Measurements from ENCODE around the gene KRTAP12-1. TPM values are rescaled to one million over a fixed set of nuclear protein-coding genes. Genes with fewer than 3 reads are reported as not detected.

Gene KRTAP12-1
- total and polyA plus RNA-seq, 9 of the 15 experiments (the other 6 are each of a cell fraction or from before 2014, with no cell fraction given): not detected

DNA sequence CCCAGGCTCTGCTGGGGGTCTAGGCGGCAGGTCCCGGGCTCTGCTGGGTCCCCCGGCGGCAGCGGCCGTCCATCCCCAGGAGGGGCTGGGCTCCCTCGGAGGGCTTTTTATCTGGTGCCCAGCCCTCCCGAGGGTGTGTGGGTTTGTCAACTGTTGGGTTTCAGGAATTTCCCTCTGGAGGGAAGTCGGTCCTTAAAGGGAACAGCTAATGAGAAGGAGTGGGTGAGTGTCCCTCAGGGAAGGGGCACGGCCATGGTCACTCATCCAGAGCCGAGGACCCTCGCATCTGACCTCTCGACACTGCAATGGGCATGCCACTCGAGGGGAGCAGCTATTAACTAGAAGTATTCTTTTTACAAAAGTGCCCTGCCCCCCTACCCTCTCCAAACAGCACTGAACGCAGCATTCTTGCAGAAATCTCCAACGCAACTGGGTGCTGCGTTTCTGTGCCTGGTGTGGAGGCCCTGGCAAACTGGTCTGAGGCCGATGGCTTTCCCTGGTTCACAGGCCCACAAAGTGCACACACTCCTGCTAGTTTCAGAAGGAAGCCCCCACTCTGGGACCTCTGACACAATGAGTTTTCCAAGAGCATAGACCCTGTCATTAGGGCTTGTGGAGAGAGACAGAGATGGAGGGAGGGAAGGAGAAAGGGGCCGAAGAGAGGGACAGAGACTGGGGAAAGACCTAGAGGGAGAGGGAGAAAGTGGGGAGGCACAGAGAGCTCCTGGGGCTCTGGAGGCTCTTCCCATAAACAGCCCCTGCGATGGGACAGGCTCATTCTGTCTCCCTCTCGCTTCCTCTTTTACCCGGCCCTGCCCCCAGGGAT lies 30.5 kb upstream of the KRTAP12-1 start (continued):
- no peak for TF ChIP-seq PYGO2 (tag; IDR thresholded peaks at IDR 0.05)
- TF ChIP-seq HNRNPLL (IDR thresholded peaks at IDR 0.05; ENCODE audit: low read depth, low read length, poor library complexity, severe bottlenecking): no peak
- TF ChIP-seq ZC3H11A (IDR thresholded peaks at IDR 0.05; ENCODE audit: low read depth, low read length): no peak
- no peak for TF ChIP-seq ATF7 (IDR thresholded peaks at IDR 0.05)
- no peak for TF ChIP-seq NRF1 (conservative IDR thresholded peaks at IDR 0.05 in 1 of 2, IDR thresholded peaks at IDR 0.05 in 1 of 2)

DNA sequence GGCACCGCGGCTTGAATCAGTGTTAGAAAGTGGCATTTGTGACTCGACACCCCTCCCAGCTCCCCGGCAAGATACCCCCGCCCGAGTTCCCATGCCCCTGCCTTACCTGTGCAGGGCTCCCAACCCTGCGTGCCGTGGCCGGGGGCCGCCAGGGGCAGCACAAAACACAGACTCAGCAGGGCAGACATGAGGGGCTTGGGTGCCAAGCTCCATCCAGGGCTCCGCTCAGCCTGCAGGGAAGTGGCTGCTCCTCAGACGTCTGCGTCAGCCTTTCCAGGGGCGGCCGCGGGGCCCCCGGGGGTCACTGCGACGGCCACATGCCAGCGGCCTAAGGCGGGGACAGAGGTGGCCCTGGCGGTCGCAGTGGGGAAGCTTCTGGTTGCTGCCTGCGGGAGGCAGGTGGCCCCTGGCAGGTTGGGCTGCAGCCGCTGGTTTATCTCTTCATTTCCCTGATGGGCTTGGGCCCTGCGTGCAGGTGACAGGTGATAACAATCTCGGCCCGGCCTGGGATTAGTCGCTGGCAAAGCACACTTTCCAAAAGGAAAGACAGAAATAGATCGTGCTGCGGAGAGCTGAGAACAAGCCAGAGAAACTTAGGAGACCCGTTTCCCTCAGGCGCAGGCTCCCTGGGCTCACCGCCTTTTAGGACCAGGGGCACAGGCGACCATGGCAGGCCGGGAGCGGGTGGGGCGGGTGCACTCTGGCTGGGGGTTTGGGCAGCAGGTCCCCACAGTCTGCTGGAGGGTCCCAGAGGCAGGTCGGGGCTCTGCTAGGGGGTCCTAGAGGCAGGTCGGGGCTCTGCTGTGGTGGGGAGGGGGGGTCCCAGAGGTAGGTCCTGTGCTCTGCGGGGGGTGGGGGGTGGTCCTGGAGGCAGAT lies 29.6 kb upstream of the KRTAP12-1 start, which contains the start of gene TSPEAR:
Gene TSPEAR, minus strand, starts transcription at position 246 of the 876 bp plus-strand sequence. Its CDS starts 58 bp downstream, at position 188.
- Histone ChIP-seq H3K9me3 (replicated peaks; ENCODE audit: control insufficient read depth, insufficient read depth, low read depth, low read length) (no peaks in the 10 kb centered on the region), H2AFZ (ENCODE audit: low read depth, low read length) (no peak within 1 kb of the TSS), H4K20me1 (replicated peaks; ENCODE audit: control insufficient read depth, insufficient read depth, low read length) (peaks cover 8% of the 10 kb centered on the region; the same call in 1 of the 2 replicates), H3K4me1 (replicated peaks in 1 of 2; ENCODE audit: control insufficient read depth in 2 of 2, insufficient read depth in 2 of 2, low read length in 2 of 2) (peaks cover 0 to 13% of the 10 kb centered on the region in 2 experiments; a peak in 1 of 5 replicates), H3K9me1 (ENCODE audit: control insufficient read depth, insufficient read depth, low read length) (no peaks in the 10 kb centered on the region), H3K4me3 (no peak within 1 kb of the TSS), H3K9ac (ENCODE audit: insufficient read depth in 1 of 2, low read depth in 2 of 2, low read length in 2 of 2) (no peak within 1 kb of the TSS), H3K27me3 (ENCODE audit: control insufficient read depth in 2 of 2, insufficient read depth in 2 of 2, low read length in 2 of 2) (peaks cover 47 to 63% of the 10 kb centered on the region in 2 experiments; a peak in 4 of 5 replicates), H3K4me2 (ENCODE audit: insufficient read depth, low read length) (no peak within 1 kb of the TSS), H3K79me2 (ENCODE audit: control insufficient read depth, insufficient read depth, low read length) (no peaks in the 10 kb centered on the region), H3K36me3 (ENCODE audit: control insufficient read depth, insufficient read depth, low read length) (no peaks in the 10 kb centered on the region), H3K27ac (ENCODE audit: extremely low read depth, low read depth, low read length) (no peak within 1 kb of the TSS)
- DNase-seq (ENCODE audit: extremely low read depth in 1 of 4, low spot score in 3 of 4) (no peak), FAIRE-seq (no peak), ATAC-seq (no peak)
- CTCF ChIA-PET (ENCODE audit: low intra/inter-chr PET ratio): no interaction called here
- TF ChIP-seq EWSR1 (IDR thresholded peaks at IDR 0.05; ENCODE audit: borderline replicate concordance, low read depth, partially characterized antibody): no peak
- no peak for TF ChIP-seq CBFA2T3 (IDR thresholded peaks at IDR 0.05)
- TF ChIP-seq MTA3 (IDR thresholded peaks at IDR 0.05; ENCODE audit: borderline replicate concordance): no peak
- no peak for TF ChIP-seq ZNF583 (CRISPR knock-in tag; IDR thresholded peaks at IDR 0.05)
- TF ChIP-seq XRCC5 (IDR thresholded peaks at IDR 0.05; ENCODE audit: low read depth, low read length): no peak
- TF ChIP-seq LEF1 (IDR thresholded peaks at IDR 0.05): no peak
- TF ChIP-seq ZNF175 (CRISPR knock-in tag; IDR thresholded peaks at IDR 0.05; ENCODE audit: low read depth): no peak
- TF ChIP-seq GTF2E2 (tag; IDR thresholded peaks at IDR 0.05): no peak
- no peak for TF ChIP-seq ZNF263 (CRISPR knock-in tag; IDR thresholded peaks at IDR 0.05; ENCODE audit: borderline replicate concordance)
- TF ChIP-seq MEF2D (tag; conservative IDR thresholded peaks at IDR 0.05; ENCODE audit: low read depth): no peak
- TF ChIP-seq MIER1 (IDR thresholded peaks at IDR 0.05; ENCODE audit: low read depth): no peak
- no peak for TF ChIP-seq ZNF140 (CRISPR knock-in tag; IDR thresholded peaks at IDR 0.05)
- TF ChIP-seq CCAR2 (IDR thresholded peaks at IDR 0.05; ENCODE audit: low read depth, low read length): no peak
- no peak for TF ChIP-seq MAFG (tag; conservative IDR thresholded peaks at IDR 0.05)
- no TSS peak for BruUV-seq (replicated peaks)
- in situ Hi-C loops (cut with MboI): no loop called here
- POLR2A ChIA-PET: interaction anchor here (2.0 kb wide), 1 partner anchor 8 kb away, joined by 8 read pairs; no protein-coding TSS in a partner anchor
- intact Hi-C loops (cut with micrococcal nuclease): no loop called here
- WGBS (ENCODE audit: insufficient coverage, low coverage, missing lambda C conversion rate): 2% methylated on average over 34 of the region's 41 CpGs
